OCI-LY3 (cell line): ENCODE measurements around the gene PPP4R2.

Experiments
- H2AFZ ChIP-seq: fragments of 200-600, 300-600 bp; shearing (Covaris generic); 2 replicates; pipeline ENCODE4 v1.6.0; 2014; ENCODE audit warnings: antibody characterized with exemption, low read depth, low read length
- H3K27ac ChIP-seq: fragments of 200-600, 300-600 bp; sonication (generic); 2 replicates; pipeline ENCODE4 v1.5.1; 2014; ENCODE audit warnings: mild to moderate bottlenecking, low read length, moderate library complexity, mixed read lengths
- H3K27me3 ChIP-seq: fragments of 200-600, 300-600 bp; sonication (generic); 2 replicates; pipeline ENCODE4 v1.6.1; 2014; ENCODE audit warnings: low read depth, low read length, mixed read lengths
- H3K36me3 ChIP-seq: fragments of 200-600, 300-600 bp; sonication (generic); replicated peaks from 2 replicates; pipeline ENCODE3; 2014; ENCODE audit warnings: low read depth, low read length, mixed read lengths
- H3K4me1 ChIP-seq: fragments of 300-600, 200-600 bp; sonication (generic); 2 replicates; pipeline ENCODE4 v1.6.1; 2014; ENCODE audit warnings: low read length, mixed read lengths
- H3K4me2 ChIP-seq: fragments of 200-600, 300-600 bp; sonication (generic); 2 replicates; pipeline ENCODE4 v1.6.1; 2014; ENCODE audit warnings: low read length, mixed read lengths
- H3K4me3 ChIP-seq: fragments of 300-600, 200-600 bp; sonication (generic); 2 replicates; pipeline ENCODE4 v1.5.1; 2014; ENCODE audit warnings: antibody characterized with exemption, mild to moderate bottlenecking, low read length, moderate library complexity
- H3K79me2 ChIP-seq: fragments of 300-600, 200-600 bp; shearing (Covaris generic); 2 replicates; pipeline ENCODE4 v1.6.1; 2014; ENCODE audit warnings: mild to moderate bottlenecking, low read length, mixed read lengths
- H3K9ac ChIP-seq: fragments of 300-600, 200-600 bp; shearing (Covaris generic); 2 replicates; pipeline ENCODE4 v1.6.0; 2014; ENCODE audit warnings: mild to moderate bottlenecking, low read length, moderate library complexity
- H3K9me3 ChIP-seq: fragments of 200-600, 300-600 bp; shearing (Covaris generic); 2 replicates; pipeline ENCODE4 v1.6.1; 2014; ENCODE audit warnings: low read length, mixed read lengths; ENCODE audit not compliant: insufficient read depth
- H4K20me1 ChIP-seq: fragments of 200-600, 300-600 bp; sonication (generic); 2 replicates; pipeline ENCODE4 v1.6.1; 2016; ENCODE audit warnings: low read length, mixed read lengths; ENCODE audit not compliant: insufficient read depth
- CTCF ChIP-seq: fragments of 200-600, 300-600 bp; sonication (generic); IDR thresholded peaks from 2 replicates; pipeline ENCODE4 v1.5.1; 2014; ENCODE audit warnings: antibody characterized with exemption, low read length, low read depth
- EZH2phosphoT487 ChIP-seq: fragments of 200-600 bp; shearing (Covaris generic); IDR thresholded peaks from 2 replicates; pipeline ENCODE4 v1.6.1; 2018; ENCODE audit warnings: antibody characterized with exemption, mixed run types, low read depth

Gene PPP4R2

GRCh38 chr3:73070675-73071575 lies 74.3 kb downstream of the PPP4R2 start:
- no peak overlapping the region for H3K4me2 ChIP-seq
- H3K27ac ChIP-seq: no peak overlapping the region
- no peaks in the 10 kb centered on the region for H3K27me3 ChIP-seq
- TF ChIP-seq EZH2phosphoT487 (no peak), CTCF (no peak)
- H3K4me1 ChIP-seq: no peaks in the 10 kb centered on the region
- H3K9ac ChIP-seq: no peak overlapping the region
- H2AFZ ChIP-seq: no peak overlapping the region
- no peaks in the 10 kb centered on the region for H3K9me3 ChIP-seq
- no peaks in the 10 kb centered on the region for H3K79me2 ChIP-seq
- H3K4me3 ChIP-seq: no peak overlapping the region
- peaks cover 8% of the 10 kb centered on the region for H3K36me3 ChIP-seq
- no peaks in the 10 kb centered on the region for H4K20me1 ChIP-seq

- H3K4me1 ChIP-seq: no peaks in the 10 kb centered on the region
- H3K4me3 ChIP-seq: no peak overlapping the region
- H3K36me3 ChIP-seq: peaks cover 8% of the 10 kb centered on the region
- no peaks in the 10 kb centered on the region for H3K27me3 ChIP-seq
- H3K9ac ChIP-seq: no peak overlapping the region
- no peak overlapping the region for H2AFZ ChIP-seq
- TF ChIP-seq EZH2phosphoT487 (no peak), CTCF (no peak)
- no peak overlapping the region for H3K4me2 ChIP-seq
- no peak overlapping the region for H3K27ac ChIP-seq
- H4K20me1 ChIP-seq: no peaks in the 10 kb centered on the region
- no peaks in the 10 kb centered on the region for H3K9me3 ChIP-seq
- no peaks in the 10 kb centered on the region for H3K79me2 ChIP-seq
Observed at GRCh38 chr3:73071952-73072351, 75.3 kb downstream of the PPP4R2 start.

GRCh38 chr3:73072634-73073033 lies 76.0 kb downstream of the PPP4R2 start:
- Histone ChIP-seq H3K9ac (no peak overlapping the region), H3K4me3 (no peak overlapping the region), H3K9me3 (no peaks in the 10 kb centered on the region), H3K4me2 (no peak overlapping the region), H3K79me2 (no peaks in the 10 kb centered on the region), H3K27me3 (no peaks in the 10 kb centered on the region), H3K4me1 (no peaks in the 10 kb centered on the region), H2AFZ (no peak overlapping the region), H3K36me3 (peaks cover 5% of the 10 kb centered on the region), H4K20me1 (no peaks in the 10 kb centered on the region), H3K27ac (no peak overlapping the region)
- no peak for TF ChIP-seq CTCF
- no peak for TF ChIP-seq EZH2phosphoT487

GRCh38 chr3:73073091-73073707 lies 76.6 kb downstream of the PPP4R2 start:
- Histone ChIP-seq H3K27ac (no peak overlapping the region), H3K9ac (no peak overlapping the region), H3K4me3 (no peak overlapping the region), H3K79me2 (no peaks in the 10 kb centered on the region), H4K20me1 (no peaks in the 10 kb centered on the region), H2AFZ (no peak overlapping the region), H3K9me3 (no peaks in the 10 kb centered on the region), H3K4me1 (no peaks in the 10 kb centered on the region), H3K27me3 (no peaks in the 10 kb centered on the region), H3K36me3 (peaks cover 5% of the 10 kb centered on the region), H3K4me2 (no peak overlapping the region)
- no peak for TF ChIP-seq EZH2phosphoT487
- TF ChIP-seq CTCF: no peak
